ENCODE results near the gene MGLL.

The MGLL gene

GRCh38 chr3:127772273-127772672 lies 50.0 kb downstream of the MGLL start:
- no peak for DNase-seq

GRCh38 chr3:127771746-127772145 lies 50.6 kb downstream of the MGLL start:
- no peak for DNase-seq

- no peak for DNase-seq
Measured at GRCh38 chr3:127770671-127771355, 51.5 kb downstream of the MGLL start.

- DNase-seq = no peak
Measured at GRCh38 chr3:127769284-127770081, 52.8 kb downstream of the MGLL start.

- no peak for DNase-seq
Measured at GRCh38 chr3:127768346-127769008, 53.8 kb downstream of the MGLL start.

GRCh38 chr3:127767126-127767525 lies 55.2 kb downstream of the MGLL start:
- DNase-seq = no peak

- no peak for DNase-seq
Measured at GRCh38 chr3:127765735-127766134, 56.6 kb downstream of the MGLL start.

- no peak for DNase-seq
Measured at GRCh38 chr3:127764841-127765362, 57.4 kb downstream of the MGLL start.

- no peak for DNase-seq
Measured at GRCh38 chr3:127764301-127764700, 58.0 kb downstream of the MGLL start.

- DNase-seq = no peak
Measured at GRCh38 chr3:127763816-127764215, 58.5 kb downstream of the MGLL start.

- DNase-seq = no peak
Measured at GRCh38 chr3:127763337-127763736, 59.0 kb downstream of the MGLL start.

GRCh38 chr3:127762787-127763105 lies 59.6 kb downstream of the MGLL start:
- DNase-seq = no peak

GRCh38 chr3:127762077-127762786 lies 60.1 kb downstream of the MGLL start:
- DNase-seq = no peak

GRCh38 chr3:127761441-127761801 lies 60.9 kb downstream of the MGLL start:
- DNase-seq = no peak

- no peak for DNase-seq
Measured at GRCh38 chr3:127760791-127761440, 61.4 kb downstream of the MGLL start.

- no peak for DNase-seq
Measured at GRCh38 chr3:127760361-127760760, 62.0 kb downstream of the MGLL start.

GRCh38 chr3:127759826-127760225 lies 62.5 kb downstream of the MGLL start:
- DNase-seq = no peak

- DNase-seq = no peak
Measured at GRCh38 chr3:127758013-127758412, 64.3 kb downstream of the MGLL start.

GRCh38 chr3:127755305-127755681 lies 67.0 kb downstream of the MGLL start:
- no peak for DNase-seq

GRCh38 chr3:127754411-127755304 lies 67.7 kb downstream of the MGLL start:
- no peak for DNase-seq

GRCh38 chr3:127753898-127754410 lies 68.4 kb downstream of the MGLL start:
- DNase-seq = no peak
